Right lobe of liver (tissue), 6 donors: ENCODE measurements around the gene DCUN1D3. TPM values are rescaled to one million over a fixed set of nuclear protein-coding genes. Genes with fewer than 3 reads are reported as not detected.
A peak's percentile ranks its signal among the peaks of the same experiment; 100 is the strongest.

Source experiments
- ATAC-seq, 4 donors: fragments of 200-7000 bp; cut with Tn5 transposase; one replicate each; pipeline ENCODE4 v1.9.1; 2020; ENCODE audit warnings: mild to moderate bottlenecking in 4 of 4, moderate library complexity in 4 of 4
- DNase-seq, 3 donors: peaks; one replicate each; pipeline ENCODE4 v3.0.0-alpha.2; 2020
- H3K27ac ChIP-seq, 3 donors: fragments of 200-600 bp; one replicate each; pipeline ENCODE4 v1.8.0; 2022
- H3K27me3 ChIP-seq, 2 donors: fragments of 200-600 bp; one replicate each; pipeline ENCODE4 v1.8.0; 2022
- H3K36me3 ChIP-seq, 4 donors: fragments of 200-600 bp; sonication (generic) in 1 of 4; one replicate each; pipeline versions ENCODE4 v1.5.1 to v1.8.0; 2017 to 2022; ENCODE audit warnings: control low read depth in 1 of 4
- H3K4me1 ChIP-seq, 4 donors: fragments of 200-600 bp; sonication (generic) in 1 of 4; one replicate each; pipeline versions ENCODE4 v1.5.1 to v1.8.0; 2017 to 2022; ENCODE audit warnings: control low read depth in 1 of 4
- H3K4me3 ChIP-seq, 3 donors: fragments of 200-600 bp; one replicate each; pipeline ENCODE4 v1.8.0; 2022
- H3K9me3 ChIP-seq, 4 donors: fragments of 200-600 bp; sonication (generic) in 1 of 4; one replicate each; pipeline versions ENCODE4 v1.5.1 to v1.8.0; 2017 to 2022; ENCODE audit warnings: control low read depth in 1 of 4
- CTCF ChIP-seq, 4 donors: fragments of 200-600 bp in 3 of 4; fragments of 450-650 bp in 1 of 4; IDR thresholded peaks; one replicate each; pipeline versions ENCODE4 v1.5.1 to v1.8.0; 2016 to 2022; ENCODE audit warnings: antibody characterized with exemption in 4 of 4, mild to moderate bottlenecking in 2 of 4
- POLR2A ChIP-seq: fragments of 450-650 bp; IDR thresholded peaks from one replicate; pipeline ENCODE4 v1.6.1; 2017; ENCODE audit warnings: antibody characterized with exemption, mild to moderate bottlenecking
- WGBS: methylation state at CpG from one replicate; pipeline ENCODE4 v1.1.6; 2018; ENCODE audit warnings: low coverage, low lambda C conversion rate; ENCODE audit not compliant: insufficient coverage; ENCODE audit errors: missing lambda C conversion rate; 5-methylcytosine and 5-hydroxymethylcytosine counted together
- intact Hi-C, 2 donors: fragments of 100-400 bp; cut with DNase I; formaldehyde crosslinking; loops; one replicate each; pipeline versions ENCODE4 v1.11.2 to v1.14.1; 2022
- total RNA-seq, 6 experiments: library from RNA; depleted of rRNA in 2 of 6; stranded (reverse); fragments of >200 nt in 2 of 6; fragmentation: NEBNext Ultra II Directional in 3 of 6; extraction: Animal tissue kit (Norgen Biotek cat#: 25700) in 3 of 6; gene quantifications; one replicate each; pipeline versions ENCODE4 v1.1.0 to v1.2.4, GENCODE V29; 2016 to 2023
- donor health status: DM: no; HTN: yes; CAD: no.
- donor health status: DM: no; HTN: no; CAD: no.
- donor health status: DM: no; HTN: no; CAD: no.
- donor health status: DM: no; HTN: yes; CAD: no.
- donor health status: DM: no; HTN: yes; CAD: no.

Gene DCUN1D3
- total RNA-seq, 6 experiments from 2014 or later: 10.3 to 15.1 (median 13.8) TPM

GRCh38 chr16:20944861-20945574 is 44.9 kb upstream of the DCUN1D3 start:
- intact Hi-C loops: no loop called here
- H3K27me3 ChIP-seq: no peaks in the 10 kb centered on the region
- 70% methylated on average over 3 of the region's 5 CpGs for WGBS

GRCh38 chr16:20942256-20942655 is 42.1 kb upstream of the DCUN1D3 start:
- H3K4me3 ChIP-seq: no peak overlapping the region
- H3K9me3 ChIP-seq: no peaks in the 10 kb centered on the region
- ATAC-seq (no peak), DNase-seq (no peak)
- no peaks in the 10 kb centered on the region for H3K27me3 ChIP-seq
- no peaks in the 10 kb centered on the region for H3K4me1 ChIP-seq
- H3K27ac ChIP-seq: no peak overlapping the region
- no peaks in the 10 kb centered on the region for H3K36me3 ChIP-seq
- WGBS: 83% methylated on average over 4 of the region's 4 CpGs
- intact Hi-C loops: no loop called here
- no peak for TF ChIP-seq POLR2A

More at GRCh38 chr16:20944861-20945574, 44.9 kb upstream of the DCUN1D3 start:
- TF ChIP-seq CTCF (IDR thresholded peaks at IDR 0.05) (peak in 2 of 4 donors; percentile 19 to 31), POLR2A (no peak)
- Histone ChIP-seq H3K4me3 (no peak overlapping the region), H3K4me1 (no peaks in the 10 kb centered on the region), H3K27ac (no peak overlapping the region), H3K36me3 (no peaks in the 10 kb centered on the region), H3K9me3 (no peaks in the 10 kb centered on the region)
- ATAC-seq (peak; percentile 39 to 53 (median 46)), DNase-seq (no peak)

- Histone ChIP-seq H3K36me3 (no peaks in the 10 kb centered on the region), H3K27ac (no peak overlapping the region), H3K4me1 (no peaks in the 10 kb centered on the region), H3K27me3 (no peaks in the 10 kb centered on the region), H3K9me3 (no peaks in the 10 kb centered on the region), H3K4me3 (no peak overlapping the region)
- ATAC-seq: no peak
- WGBS: 95% methylated on average over 5 of the region's 6 CpGs
- DNase-seq: no peak
- intact Hi-C loops: no loop called here
- TF ChIP-seq CTCF (IDR thresholded peaks at IDR 0.05): no peak
- no peak for TF ChIP-seq POLR2A
These were observed 41.4 kb upstream of the DCUN1D3 start for GRCh38 chr16:20941636-20941926.

GRCh38 chr16:20940871-20941635 is 40.9 kb upstream of the DCUN1D3 start:
- H3K4me3 ChIP-seq: no peak overlapping the region
- no peak for TF ChIP-seq CTCF (IDR thresholded peaks at IDR 0.05)
- no peak for TF ChIP-seq POLR2A
- DNase-seq (no peak), ATAC-seq (no peak)
- H3K27me3 ChIP-seq: no peaks in the 10 kb centered on the region
- no peak overlapping the region for H3K27ac ChIP-seq
- WGBS: 31% methylated on average over 6 of the region's 6 CpGs
- no peaks in the 10 kb centered on the region for H3K36me3 ChIP-seq
- H3K4me1 ChIP-seq: no peaks in the 10 kb centered on the region
- H3K9me3 ChIP-seq: no peaks in the 10 kb centered on the region
- intact Hi-C loops: no loop called here

- Histone ChIP-seq H3K36me3 (no peaks in the 10 kb centered on the region), H3K4me1 (no peaks in the 10 kb centered on the region), H3K9me3 (no peaks in the 10 kb centered on the region), H3K27ac (no peak overlapping the region), H3K27me3 (no peaks in the 10 kb centered on the region), H3K4me3 (no peak overlapping the region)
- ATAC-seq: no peak
- no peak for DNase-seq
- intact Hi-C loops: no loop called here
- TF ChIP-seq CTCF (IDR thresholded peaks at IDR 0.05) (no peak), POLR2A (no peak)
These were observed 39.5 kb upstream of the DCUN1D3 start for GRCh38 chr16:20939611-20940010.
